GM06990 (cell line): ENCODE data around the gene DAAM1.

ENCODE experiments used
- DNase-seq: peaks from one replicate; pipeline ENCODE4 v3.0.0-alpha.2; 2011; ENCODE audit not compliant: insufficient read length; ENCODE audit errors: extremely low read depth
- H3K27me3 ChIP-seq: replicated peaks from 2 replicates; pipeline ENCODE4 v1.6.0; 2011; ENCODE audit warnings: low read length; ENCODE audit not compliant: control insufficient read depth, insufficient read depth
- H3K36me3 ChIP-seq: 2 replicates; pipeline ENCODE4 v1.5.1; 2011; ENCODE audit warnings: low read length; ENCODE audit not compliant: control insufficient read depth, insufficient read depth
- H3K4me3 ChIP-seq: replicated peaks from 2 replicates; pipeline ENCODE4 v1.5.1; 2011; ENCODE audit warnings: low read depth, mild to moderate bottlenecking, control low read depth, low read length
- CTCF ChIP-seq: IDR thresholded peaks from 2 replicates; pipeline ENCODE4 v1.5.1; 2011; ENCODE audit warnings: low read length, control low read depth, mild to moderate bottlenecking, inconsistent platforms; ENCODE audit not compliant: insufficient read depth, poor library complexity, severe bottlenecking

Gene DAAM1

DNA sequence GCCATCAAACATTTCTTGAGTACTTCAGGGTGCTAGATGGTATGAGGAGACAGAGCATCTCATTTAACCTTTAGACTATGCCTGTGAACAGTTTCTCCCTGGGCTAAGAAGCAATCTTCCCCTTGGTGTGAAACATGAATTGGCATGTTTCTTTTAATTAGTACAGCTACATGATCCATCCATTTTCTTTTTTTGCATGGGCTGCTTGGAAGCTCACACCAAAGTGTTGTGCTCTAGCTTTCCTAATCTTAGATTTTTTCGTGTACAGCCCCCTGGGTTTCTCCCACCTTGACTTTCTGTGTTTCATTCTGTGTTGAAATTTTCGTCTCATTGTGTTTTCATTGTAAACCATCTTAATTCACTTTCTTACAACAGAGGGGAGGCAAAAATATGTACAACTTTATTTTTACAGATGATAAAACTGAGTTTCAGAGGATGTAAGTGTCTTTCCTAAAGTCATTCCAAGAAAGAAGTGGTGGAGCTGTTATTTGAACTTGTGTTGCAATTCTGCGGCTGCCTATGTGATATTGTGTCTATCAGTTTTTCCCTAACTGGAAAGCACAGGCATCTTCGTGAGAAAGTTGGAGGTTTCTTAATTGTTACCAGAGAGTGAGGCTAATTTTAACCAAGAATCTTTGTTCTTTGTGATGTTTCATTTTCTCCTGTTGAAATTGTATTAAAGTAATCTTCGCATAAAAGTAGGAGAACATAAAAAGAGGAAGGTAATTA is 64.5 kb downstream of the DAAM1 start:
- DNase-seq: no peak
- no peak for TF ChIP-seq CTCF
- H3K4me3 ChIP-seq: no peak overlapping the region

GRCh38 chr14:59253527-59253926 is 65.1 kb downstream of the DAAM1 start:
- no peak for TF ChIP-seq CTCF
- DNase-seq: no peak
- H3K36me3 ChIP-seq: no peaks in the 10 kb centered on the region
- H3K27me3 ChIP-seq: no peaks in the 10 kb centered on the region
- H3K4me3 ChIP-seq: no peak overlapping the region

More for the DNA sequence above, 64.5 kb downstream of the DAAM1 start:
- H3K27me3 ChIP-seq: no peaks in the 10 kb centered on the region
- no peaks in the 10 kb centered on the region for H3K36me3 ChIP-seq

DNA sequence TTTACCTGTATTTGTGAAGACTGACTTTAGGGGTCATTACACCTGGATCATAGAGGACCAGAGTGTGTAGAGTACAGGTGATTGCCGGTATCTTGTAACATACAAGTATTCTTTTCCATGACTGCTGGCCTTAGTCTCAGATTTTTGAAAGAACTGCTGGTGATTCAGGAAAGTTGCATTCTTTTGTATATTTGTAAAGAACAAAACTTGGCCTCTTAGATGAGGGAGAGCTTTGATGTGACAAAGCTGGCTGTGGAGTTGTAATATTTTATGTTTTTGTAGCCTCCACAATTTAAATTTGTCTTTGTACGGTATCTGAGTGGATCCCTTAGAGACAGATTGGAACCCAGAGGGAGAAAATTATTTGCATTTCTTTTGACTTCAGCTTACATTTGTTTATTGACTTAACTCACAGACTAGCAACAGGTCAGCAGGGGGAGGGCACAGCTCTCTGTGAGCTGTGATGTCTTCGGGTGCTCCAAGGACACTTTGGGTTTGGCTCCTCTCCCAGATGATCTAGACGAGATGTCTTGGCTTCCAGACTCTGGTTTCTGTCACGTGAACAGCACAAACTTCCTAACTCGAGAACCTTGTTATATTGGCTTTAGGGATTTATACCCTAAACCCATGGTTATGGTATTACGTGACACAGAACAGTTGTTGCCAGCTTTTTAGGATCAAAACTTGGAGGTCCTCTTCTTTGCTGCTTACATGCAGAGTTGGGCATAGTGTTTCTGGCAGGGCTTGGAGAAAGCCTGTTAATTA is 65.9 kb downstream of the DAAM1 start:
- Histone ChIP-seq H3K4me3 (no peak overlapping the region), H3K36me3 (no peaks in the 10 kb centered on the region), H3K27me3 (no peaks in the 10 kb centered on the region)
- no peak for TF ChIP-seq CTCF
- no peak for DNase-seq

DNA sequence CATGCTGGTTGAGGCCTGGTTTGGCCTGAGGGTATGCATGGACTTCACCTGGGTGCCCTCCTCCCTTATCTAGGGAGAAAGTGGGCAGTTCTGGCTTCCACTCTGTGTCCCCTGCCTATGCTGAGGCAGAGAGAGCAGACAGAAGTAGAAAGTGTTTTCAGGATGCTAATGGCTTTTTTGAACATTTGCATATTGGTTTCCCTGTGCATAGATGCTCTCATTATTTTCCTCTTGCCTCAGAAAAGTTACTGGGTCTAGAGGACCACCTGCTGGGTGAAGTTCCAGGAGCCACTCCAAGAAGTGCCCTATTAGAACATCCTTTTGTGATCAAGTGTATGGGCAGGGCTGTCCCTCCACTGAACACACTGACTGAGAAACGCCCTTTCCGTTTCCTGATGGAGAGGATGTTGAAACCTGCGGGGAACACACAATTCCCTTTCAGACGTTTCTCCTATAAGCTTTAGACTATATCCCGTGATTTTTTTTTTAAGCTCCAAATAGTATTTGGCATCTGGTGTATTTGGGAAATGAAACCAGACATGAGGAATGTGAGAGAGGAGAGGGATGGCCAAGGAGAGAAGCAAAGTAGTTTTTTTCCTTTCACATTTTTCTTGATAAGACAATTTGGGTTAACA is 66.6 kb downstream of the DAAM1 start:
- Histone ChIP-seq H3K4me3 (no peak overlapping the region), H3K27me3 (no peaks in the 10 kb centered on the region), H3K36me3 (no peaks in the 10 kb centered on the region)
- no peak for DNase-seq
- no peak for TF ChIP-seq CTCF

GRCh38 chr14:59256331-59256730 is 67.9 kb downstream of the DAAM1 start:
- DNase-seq: no peak
- no peaks in the 10 kb centered on the region for H3K36me3 ChIP-seq
- H3K4me3 ChIP-seq: no peak overlapping the region
- TF ChIP-seq CTCF: no peak
- no peaks in the 10 kb centered on the region for H3K27me3 ChIP-seq
